GM23248 (cell line): ENCODE data around the gene CEP41.

ENCODE experiments used
- EZH2 ChIP-seq: fragments of 200-600 bp; sonication (generic); IDR thresholded peaks from 2 replicates; pipeline ENCODE4 v1.6.1; 2018; ENCODE audit warnings: antibody characterized with exemption, mild to moderate bottlenecking; ENCODE audit not compliant: insufficient read depth, poor library complexity, severe bottlenecking
- EZH2phosphoT487 ChIP-seq: fragments of 200-600 bp; sonication (generic); IDR thresholded peaks from 2 replicates; pipeline ENCODE4 v1.6.1; 2018; ENCODE audit warnings: antibody characterized with exemption, moderate library complexity, mild to moderate bottlenecking, low read depth; ENCODE audit not compliant: insufficient read depth

DNA sequence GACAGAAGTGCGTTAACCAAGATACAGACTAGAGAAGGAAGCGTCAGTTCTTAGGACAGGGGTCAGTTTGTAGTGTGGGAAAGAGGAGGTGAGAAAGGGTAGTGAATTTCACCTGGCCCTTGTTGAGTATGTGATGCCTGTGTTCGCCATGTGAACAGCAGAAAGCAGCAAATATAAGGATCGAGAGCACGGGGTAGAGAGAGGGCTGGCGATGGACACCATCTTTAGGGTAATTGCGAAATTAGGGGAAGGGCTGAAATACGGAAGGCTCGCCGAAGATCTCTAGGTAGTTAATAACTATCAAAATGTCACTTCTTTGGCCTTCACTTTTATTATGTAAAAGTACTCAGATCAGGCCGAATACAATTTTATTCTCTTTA is 44.9 kb upstream of the CEP41 start:
- TF ChIP-seq EZH2 (no peak), EZH2phosphoT487 (no peak)
